Immature natural killer cell (primary cell): ENCODE results near the gene FKBP15. TPM values are rescaled to one million over a fixed set of nuclear protein-coding genes. Genes with fewer than 3 reads are reported as not detected.
"Not testable (repeated sequence)": the region's sequence is repeated elsewhere in the genome, so short reads cannot be mapped to it uniquely, and the experiment has no call there.

ENCODE experiments used
- DNase-seq, 3 donors: peaks; one replicate each; pipeline ENCODE4 v3.0.0; 2022; ENCODE audit warnings: mixed read lengths in 1 of 3
- H3K27ac Mint-ChIP-seq, 6 donors: one replicate each; pipeline ENCODE4 v1.8.0; 2020; ENCODE audit warnings: mixed read lengths in 6 of 6, mild to moderate bottlenecking in 5 of 6, inconsistent platforms in 4 of 6, moderate library complexity in 3 of 6
- H3K27me3 Mint-ChIP-seq, 3 donors: one replicate each; pipeline ENCODE4 v1.8.0; 2020 to 2021; ENCODE audit warnings: low read depth in 3 of 3, mild to moderate bottlenecking in 3 of 3, mixed read lengths in 3 of 3, moderate library complexity in 3 of 3, inconsistent platforms in 1 of 3
- H3K36me3 Mint-ChIP-seq, 3 donors: one replicate each; pipeline ENCODE4 v1.8.0; 2020; ENCODE audit warnings: mixed read lengths in 3 of 3, inconsistent platforms in 2 of 3, mild to moderate bottlenecking in 2 of 3
- H3K4me1 Mint-ChIP-seq, 2 donors: one replicate each; pipeline ENCODE4 v1.8.0; 2020; ENCODE audit warnings: inconsistent platforms in 2 of 2, mild to moderate bottlenecking in 2 of 2, mixed read lengths in 2 of 2, moderate library complexity in 1 of 2
- H3K4me3 Mint-ChIP-seq, 5 donors: one replicate each; pipeline ENCODE4 v1.8.0; 2020; ENCODE audit warnings: mild to moderate bottlenecking in 5 of 5, mixed read lengths in 5 of 5, inconsistent platforms in 3 of 5, moderate library complexity in 3 of 5
- H3K9me3 Mint-ChIP-seq, 6 donors: one replicate each; pipeline ENCODE4 v1.8.0; 2020; ENCODE audit warnings: mild to moderate bottlenecking in 6 of 6, mixed read lengths in 6 of 6, inconsistent platforms in 4 of 6, moderate library complexity in 3 of 6
- polyA plus RNA-seq, 3 donors: library from polyadenylated mRNA; unstranded; fragments of 300-500 nt; fragmentation: Illumina TruSeq; gene quantifications; one replicate each; pipeline ENCODE4 v1.2.3, GENCODE V29; 2021

The FKBP15 gene
- polyA plus RNA-seq, 3 donors from 2014 or later: 2.8 to 22.7 (median 8.4) TPM

DNA sequence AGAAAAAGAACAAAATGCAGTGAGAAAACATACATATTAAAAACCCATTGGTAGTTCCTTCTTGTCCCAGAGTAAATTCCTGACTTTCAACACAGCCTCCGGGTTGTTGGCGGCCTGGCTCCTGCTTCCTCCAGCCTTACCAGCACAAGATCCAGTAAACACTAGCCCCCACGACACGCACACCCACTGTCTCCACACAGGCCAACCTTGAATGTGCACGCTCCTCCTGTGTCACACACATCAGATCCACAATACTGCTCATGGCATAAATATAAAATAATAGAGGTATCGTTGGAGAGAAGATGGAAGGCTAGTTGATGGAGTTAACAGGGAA lies 72.7 kb downstream of the FKBP15 start:
- peaks cover 14 to 21% of the 10 kb centered on the region in 2 donors for H3K4me1 Mint-ChIP-seq
- H3K27me3 Mint-ChIP-seq: peaks cover 5 to 18% (median 6%) of the 10 kb centered on the region in 3 donors
- no peak overlapping the region for H3K4me3 Mint-ChIP-seq
- H3K27ac Mint-ChIP-seq: no peak overlapping the region
- no peaks in the 10 kb centered on the region for H3K9me3 Mint-ChIP-seq
- H3K36me3 Mint-ChIP-seq: no peaks in the 10 kb centered on the region
- no peak for DNase-seq

DNA sequence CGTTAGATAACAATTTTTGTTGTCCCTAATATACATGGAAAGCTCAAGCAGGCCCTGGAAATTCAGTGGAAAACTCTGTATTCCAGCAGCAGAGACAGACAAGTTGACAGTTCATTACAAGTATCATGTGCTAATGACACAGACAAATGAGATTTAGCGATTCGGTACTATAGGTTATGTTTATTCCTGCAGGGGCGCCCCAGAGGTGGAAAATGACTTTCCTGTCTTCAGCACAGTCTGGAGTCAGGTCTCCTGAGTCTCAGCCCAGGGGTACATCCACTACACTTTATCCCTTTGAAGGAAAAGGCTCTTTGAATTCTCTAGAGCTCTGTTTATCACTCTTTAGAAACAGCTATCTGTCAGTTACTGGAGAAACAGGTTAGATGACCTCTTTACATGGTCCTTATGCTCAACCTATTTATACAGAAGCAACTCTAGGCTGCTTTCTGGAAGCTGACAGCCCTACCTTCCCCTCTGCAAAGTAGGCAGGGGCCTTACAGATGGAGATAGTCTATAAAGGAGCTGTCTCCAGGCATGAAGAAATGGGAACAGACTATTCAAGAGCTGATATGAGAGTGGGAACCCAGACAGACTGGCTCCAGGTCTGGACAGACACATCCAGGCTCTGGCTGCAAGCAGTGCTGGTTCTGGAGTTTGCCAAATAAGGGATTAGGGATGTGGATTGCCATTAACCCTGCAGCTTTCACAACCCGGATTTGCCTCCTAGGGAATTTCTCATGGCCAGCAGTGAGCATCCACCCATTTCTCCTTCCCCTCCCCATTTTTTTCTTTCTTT lies 77.4 kb downstream of the FKBP15 start:
- no peak overlapping the region for H3K4me3 Mint-ChIP-seq

DNA sequence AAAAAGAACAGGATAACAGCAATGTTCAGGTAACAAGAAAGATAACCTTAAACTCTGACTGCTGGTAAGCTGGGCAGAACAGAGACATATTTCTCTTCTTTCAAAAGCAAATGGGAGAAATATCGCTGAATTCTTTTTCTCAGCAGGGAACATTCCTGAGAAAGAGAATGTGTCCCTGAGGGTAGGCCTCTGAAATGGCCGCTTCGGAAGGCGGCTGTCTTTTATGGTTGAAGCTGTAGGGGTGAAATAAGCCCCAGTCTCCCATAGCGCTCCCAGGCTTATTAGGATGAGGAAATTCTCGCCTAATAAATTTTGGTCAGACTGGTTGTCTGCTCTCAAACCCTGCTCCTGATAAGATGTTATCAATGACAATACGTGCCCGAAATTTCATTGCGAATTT lies 80.2 kb downstream of the FKBP15 start:
- H3K27ac Mint-ChIP-seq, H3K9me3 Mint-ChIP-seq, DNase-seq, H3K4me1 Mint-ChIP-seq, H3K36me3 Mint-ChIP-seq, H3K4me3 Mint-ChIP-seq: not testable (repeated sequence)
- peaks cover 5 to 10% (median 9%) of the 10 kb centered on the region in 3 donors for H3K27me3 Mint-ChIP-seq

More for the DNA sequence above, 77.4 kb downstream of the FKBP15 start:
- H3K9me3 Mint-ChIP-seq: peaks cover 0 to 5% (median 0%) of the 10 kb centered on the region in 6 donors
- H3K36me3 Mint-ChIP-seq: no peaks in the 10 kb centered on the region
- no peaks in the 10 kb centered on the region for H3K4me1 Mint-ChIP-seq
- peaks cover 3 to 17% (median 9%) of the 10 kb centered on the region in 3 donors for H3K27me3 Mint-ChIP-seq
- no peak for DNase-seq
- no peak overlapping the region for H3K27ac Mint-ChIP-seq

DNA sequence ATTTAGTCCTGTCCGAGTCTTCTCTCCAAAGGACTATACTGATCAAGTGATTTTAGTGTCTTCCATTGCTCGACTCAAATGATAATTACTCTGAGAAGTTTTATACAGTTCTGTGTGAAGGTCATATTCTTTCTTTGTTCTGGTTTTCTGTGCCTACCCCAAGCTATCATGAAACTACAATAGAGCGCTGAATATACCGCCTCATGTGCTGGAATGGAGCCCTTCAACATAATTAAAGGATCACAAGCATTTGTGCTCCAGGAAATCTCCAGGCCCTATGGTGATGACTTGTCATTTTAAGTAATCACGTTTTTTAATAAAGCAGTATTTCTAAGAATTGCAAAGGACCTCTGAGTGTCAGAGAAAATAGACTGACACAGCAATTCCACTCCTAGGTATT lies 81.1 kb downstream of the FKBP15 start:
- Mint-ChIP-seq H3K27me3 (peaks cover 5 to 9% (median 6%) of the 10 kb centered on the region in 3 donors), H3K4me3 (no peak overlapping the region), H3K9me3 (peaks cover 0 to 5% (median 0%) of the 10 kb centered on the region in 6 donors), H3K4me1 (no peaks in the 10 kb centered on the region), H3K27ac (no peak overlapping the region), H3K36me3 (no peaks in the 10 kb centered on the region)
- no peak for DNase-seq

DNA sequence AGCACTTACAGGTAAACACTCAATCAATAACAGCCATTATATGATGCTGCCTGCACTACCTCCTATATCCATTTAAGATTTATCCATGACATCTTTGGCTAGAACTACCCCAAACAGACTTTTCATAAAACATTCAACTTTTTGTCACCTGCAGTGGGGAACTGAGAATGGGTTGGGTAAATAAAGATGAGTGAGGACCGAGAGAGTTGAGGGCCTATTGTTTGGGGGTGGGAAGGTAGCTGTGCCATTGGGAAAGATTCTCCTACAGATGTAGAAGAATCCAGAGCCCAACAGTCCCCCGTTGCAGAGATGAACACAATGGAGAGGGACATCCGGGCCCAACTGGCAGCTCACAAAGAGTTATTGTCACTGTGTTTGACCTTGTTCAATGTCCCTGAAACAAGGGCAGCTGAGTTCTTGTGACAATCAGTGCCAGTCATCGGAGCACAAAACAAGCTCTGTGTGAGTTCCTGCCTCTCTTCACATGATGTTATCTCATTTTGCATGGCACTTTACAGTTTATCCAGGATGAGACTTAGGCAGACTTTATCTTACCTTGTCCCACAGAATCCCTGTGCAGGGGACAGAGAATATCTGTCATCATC lies 81.8 kb downstream of the FKBP15 start:
- peaks cover 2 to 9% (median 5%) of the 10 kb centered on the region in 3 donors for H3K27me3 Mint-ChIP-seq
- no peaks in the 10 kb centered on the region for H3K36me3 Mint-ChIP-seq
- DNase-seq: no peak
- H3K27ac Mint-ChIP-seq: no peak overlapping the region
- H3K4me1 Mint-ChIP-seq: no peaks in the 10 kb centered on the region
- H3K9me3 Mint-ChIP-seq: peaks cover 0 to 5% (median 0%) of the 10 kb centered on the region in 6 donors
- no peak overlapping the region for H3K4me3 Mint-ChIP-seq

DNA sequence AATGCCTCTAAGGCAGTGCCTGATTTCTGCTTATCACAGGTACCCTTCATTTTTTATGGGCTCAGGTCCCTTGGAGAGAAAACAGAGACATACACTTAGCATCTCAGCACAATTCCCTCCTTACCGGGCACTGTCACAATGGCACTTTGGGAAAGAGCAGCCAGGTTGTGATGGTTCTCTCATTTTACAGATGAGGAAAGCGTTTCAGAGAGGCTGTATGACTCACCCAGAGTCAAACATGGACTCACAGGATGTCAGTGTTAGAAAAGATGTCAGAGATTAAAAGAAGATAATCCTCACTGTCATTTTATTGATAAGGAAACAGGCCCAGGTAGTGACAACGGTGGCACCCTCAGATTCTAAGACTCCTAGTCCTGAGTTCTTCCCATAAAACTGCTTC lies 82.3 kb downstream of the FKBP15 start:
- no peak overlapping the region for H3K27ac Mint-ChIP-seq
- H3K36me3 Mint-ChIP-seq: no peaks in the 10 kb centered on the region
- no peaks in the 10 kb centered on the region for H3K4me1 Mint-ChIP-seq
- H3K9me3 Mint-ChIP-seq: peaks cover 0 to 5% (median 0%) of the 10 kb centered on the region in 6 donors
- peaks cover 2 to 9% (median 5%) of the 10 kb centered on the region in 3 donors for H3K27me3 Mint-ChIP-seq
- no peak for DNase-seq
- H3K4me3 Mint-ChIP-seq: no peak overlapping the region

DNA sequence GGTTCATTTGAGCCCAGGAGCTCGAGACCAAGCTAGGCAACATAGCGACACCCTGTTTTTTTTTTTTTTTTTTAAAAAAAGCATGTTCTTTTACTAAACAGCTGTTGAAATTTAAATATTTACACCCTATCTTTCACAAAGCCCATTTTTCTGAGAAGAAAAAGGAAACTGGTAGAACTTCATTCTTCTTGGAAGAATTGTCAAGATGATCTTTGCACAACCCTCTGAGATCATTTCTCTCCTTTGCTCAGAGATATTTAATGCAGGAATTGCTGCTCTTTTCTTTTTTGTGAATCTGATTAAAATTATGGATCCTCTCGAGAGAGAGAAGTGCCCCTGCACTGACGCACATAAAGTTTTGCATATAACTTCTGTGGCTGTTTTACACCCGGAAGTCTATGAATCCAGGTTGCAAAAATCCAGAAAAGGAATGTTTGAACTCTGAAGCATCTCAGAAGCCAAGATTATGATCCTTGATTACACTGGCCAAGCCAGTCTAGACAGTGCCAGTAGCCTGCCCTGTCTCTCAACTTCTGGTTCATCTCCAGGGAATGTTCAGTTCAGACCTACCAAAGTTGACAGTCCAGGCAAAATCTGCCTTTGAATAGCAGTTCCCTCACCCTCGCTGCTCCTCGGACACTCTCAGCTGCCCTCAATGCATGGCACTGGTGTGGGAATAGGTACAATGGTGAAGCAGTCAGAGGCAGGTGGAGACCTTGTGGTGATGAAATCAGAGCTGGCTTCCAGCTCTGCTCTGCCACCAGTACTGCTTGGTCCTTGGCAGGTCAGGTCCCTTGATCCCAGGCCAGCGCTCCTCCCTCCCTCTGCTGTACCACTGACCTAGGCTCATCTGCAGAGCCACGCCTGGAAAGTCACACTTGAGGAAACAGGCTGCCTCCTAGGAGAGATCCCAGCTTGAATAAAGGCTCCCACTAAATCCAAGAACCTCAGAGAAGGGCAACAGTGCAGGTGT lies 83.6 kb downstream of the FKBP15 start:
- Mint-ChIP-seq H3K27me3 (peaks cover 3 to 8% (median 7%) of the 10 kb centered on the region in 3 donors), H3K9me3 (peaks cover 0 to 4% (median 0%) of the 10 kb centered on the region in 6 donors), H3K4me1 (no peaks in the 10 kb centered on the region), H3K27ac (no peak overlapping the region), H3K4me3 (no peak overlapping the region), H3K36me3 (no peaks in the 10 kb centered on the region)
- DNase-seq: no peak

DNA sequence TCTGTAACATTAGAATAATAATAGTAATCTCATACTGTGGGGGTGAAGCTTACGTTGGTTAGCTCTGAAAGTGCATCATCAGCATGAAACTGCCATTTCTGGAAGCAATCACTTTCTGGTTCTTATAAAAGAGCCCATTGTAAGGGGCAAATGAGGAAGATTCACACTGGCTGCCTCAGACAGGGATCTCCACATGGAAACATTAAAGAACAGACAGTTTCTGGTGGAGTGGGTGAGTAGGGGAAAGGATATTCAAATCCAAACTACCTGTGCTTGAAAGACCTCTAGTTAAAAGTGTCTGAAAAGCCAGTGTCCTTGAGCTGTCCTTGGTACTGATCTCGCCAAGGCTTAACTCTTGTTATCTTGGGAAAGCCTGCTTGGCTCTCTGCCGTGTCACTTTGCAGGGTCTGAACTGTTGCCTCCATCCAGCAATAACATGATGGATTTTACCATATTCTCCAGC lies 89.4 kb downstream of the FKBP15 start:
- no peaks in the 10 kb centered on the region for H3K36me3 Mint-ChIP-seq
- H3K27ac Mint-ChIP-seq: no peak overlapping the region
- H3K4me1 Mint-ChIP-seq: no peaks in the 10 kb centered on the region
- peaks cover 3 to 6% (median 6%) of the 10 kb centered on the region in 3 donors for H3K27me3 Mint-ChIP-seq
- no peaks in the 10 kb centered on the region for H3K9me3 Mint-ChIP-seq
- DNase-seq: no peak
- H3K4me3 Mint-ChIP-seq: no peak overlapping the region

DNA sequence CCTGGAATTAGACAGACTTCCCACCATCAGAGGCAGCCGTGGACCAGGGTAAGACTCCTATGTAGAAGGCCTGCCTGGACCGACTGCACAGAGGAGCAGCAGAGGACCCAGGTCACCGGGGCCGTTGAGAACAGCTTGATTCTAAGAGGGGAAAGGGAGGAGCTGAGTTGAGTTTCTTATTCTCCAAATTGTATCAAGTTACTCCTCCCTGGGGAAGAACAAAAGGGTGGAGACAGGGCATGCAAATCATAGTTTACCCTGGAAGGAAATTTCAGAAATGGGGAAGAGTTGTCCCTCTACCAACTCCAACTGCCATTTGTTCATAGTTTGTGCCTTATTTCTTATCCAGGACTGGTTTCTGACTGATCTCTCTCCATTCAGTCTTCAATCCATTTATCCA lies 91.2 kb downstream of the FKBP15 start:
- no peaks in the 10 kb centered on the region for H3K36me3 Mint-ChIP-seq
- no peak for DNase-seq
- H3K4me1 Mint-ChIP-seq: no peaks in the 10 kb centered on the region
- H3K4me3 Mint-ChIP-seq: no peak overlapping the region
- no peak overlapping the region for H3K27ac Mint-ChIP-seq
- peaks cover 1 to 13% (median 8%) of the 10 kb centered on the region in 3 donors for H3K27me3 Mint-ChIP-seq
- H3K9me3 Mint-ChIP-seq: no peaks in the 10 kb centered on the region

DNA sequence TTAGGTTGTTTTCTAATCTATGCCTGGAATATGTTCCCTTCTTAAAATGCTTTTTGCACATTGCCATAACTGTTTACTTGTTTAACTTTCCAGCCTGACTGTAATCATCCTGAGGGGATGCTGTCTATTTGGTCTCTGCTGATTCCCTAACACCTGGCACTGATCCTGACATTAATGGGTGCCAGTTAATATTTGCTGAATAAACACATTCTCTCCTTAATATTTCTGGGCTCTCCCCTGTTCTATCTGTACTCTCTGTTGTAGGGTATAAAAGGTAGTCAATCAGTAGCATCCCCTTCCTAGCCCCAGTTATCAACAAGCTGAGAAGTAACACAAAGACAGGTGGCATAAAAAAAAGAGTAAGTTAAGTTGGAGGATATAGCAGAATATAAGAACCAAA lies 91.6 kb downstream of the FKBP15 start:
- H3K36me3 Mint-ChIP-seq: no peaks in the 10 kb centered on the region
- H3K4me3 Mint-ChIP-seq: no peak overlapping the region
- peaks cover 1 to 13% (median 8%) of the 10 kb centered on the region in 3 donors for H3K27me3 Mint-ChIP-seq
- DNase-seq: no peak
- H3K9me3 Mint-ChIP-seq: no peaks in the 10 kb centered on the region
- no peak overlapping the region for H3K27ac Mint-ChIP-seq
- no peaks in the 10 kb centered on the region for H3K4me1 Mint-ChIP-seq

DNA sequence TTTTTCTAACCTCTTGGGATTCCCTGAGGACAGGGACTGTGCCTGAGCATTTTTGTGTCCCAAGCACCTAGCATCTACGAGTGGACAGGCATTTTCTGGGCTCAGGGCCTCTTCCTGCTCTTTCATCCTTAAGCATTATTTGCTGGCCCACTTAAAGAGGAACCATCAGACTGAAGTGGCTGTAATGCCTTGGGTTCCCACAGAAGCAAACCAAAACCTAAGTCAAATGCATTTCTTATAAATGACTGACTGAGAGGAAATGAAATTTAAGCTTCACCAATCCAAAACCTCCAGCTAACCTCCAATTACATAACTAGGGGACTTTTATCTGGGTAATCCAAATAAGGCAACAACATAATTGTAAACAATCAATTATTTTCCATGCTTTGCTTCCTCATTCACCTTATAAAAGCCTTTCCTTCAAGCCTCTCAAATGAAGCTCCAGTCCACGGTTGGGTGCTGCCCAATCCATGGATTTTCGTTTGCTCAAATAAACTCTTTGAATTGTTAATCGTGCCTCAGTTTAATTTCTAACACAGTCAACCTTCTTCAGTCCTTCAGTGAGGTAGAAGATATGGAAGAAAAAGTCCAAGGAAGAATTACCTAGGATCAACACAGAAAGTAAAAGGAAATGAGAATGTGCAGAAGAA lies 95.6 kb downstream of the FKBP15 start:
- no peak overlapping the region for H3K27ac Mint-ChIP-seq
- H3K27me3 Mint-ChIP-seq: peaks cover 0 to 8% (median 6%) of the 10 kb centered on the region in 3 donors
- no peak for DNase-seq
- H3K4me3 Mint-ChIP-seq: no peak overlapping the region
- H3K36me3 Mint-ChIP-seq: no peaks in the 10 kb centered on the region
- no peaks in the 10 kb centered on the region for H3K9me3 Mint-ChIP-seq
- no peaks in the 10 kb centered on the region for H3K4me1 Mint-ChIP-seq

DNA sequence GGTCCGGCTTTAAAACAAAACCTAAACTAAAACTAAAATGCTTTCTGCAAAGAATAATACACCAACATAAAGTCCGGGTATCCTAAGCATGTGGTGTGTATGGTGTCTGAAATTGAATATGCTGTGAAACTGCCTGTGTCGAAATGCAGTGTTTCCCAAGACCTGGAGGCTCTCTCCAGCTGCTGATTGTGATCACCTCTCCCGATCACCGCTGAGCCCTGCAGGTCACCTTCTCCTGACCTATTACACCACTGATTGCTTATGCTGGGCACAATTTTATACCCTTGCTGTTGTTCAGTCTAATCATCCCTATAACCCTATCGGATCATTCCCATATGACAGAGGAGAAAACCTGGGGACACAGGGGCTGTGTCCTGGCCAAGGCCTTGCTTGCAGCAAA lies 102.2 kb downstream of the FKBP15 start:
- DNase-seq, H3K36me3 Mint-ChIP-seq, H3K9me3 Mint-ChIP-seq, H3K4me3 Mint-ChIP-seq, H3K27ac Mint-ChIP-seq, H3K27me3 Mint-ChIP-seq, H3K4me1 Mint-ChIP-seq: not testable (repeated sequence)
